HEK293 (cell line): ENCODE results near the gene OR4D11.

Experiments
- CTCF ChIA-PET: fragments of 350-600 bp; formaldehyde crosslinking; extraction: SDS; loops from one replicate; lab custom pipeline; 2021; ENCODE audit warnings: antibody characterized with exemption; lab: Yijun Ruan, JAX
- POLR2A ChIA-PET: fragments of 300-600 bp; formaldehyde crosslinking; extraction: SDS; loops from one replicate; lab custom pipeline; 2020; ENCODE audit warnings: antibody characterized with exemption, inconsistent platforms; lab: Yijun Ruan, JAX
- H3K27ac ChIP-seq: fragments of 200-500 bp; sonication (Bioruptor generic); 2 replicates; pipeline ENCODE4 v1.5.1; 2014; ENCODE audit warnings: low read depth, low read length, control low read depth, inconsistent platforms; ENCODE audit errors: extremely low read depth
- H3K36me3 ChIP-seq, 2 experiments: fragments of 200-500 bp in 1 of 2; sonication (Bioruptor generic) in 1 of 2; 1 replicate in 1 of 2; 2 replicates in 1 of 2; pipeline ENCODE4 v1.5.1; 2014 to 2017; ENCODE audit warnings: inconsistent platforms in 2 of 2, low read length in 2 of 2; ENCODE audit not compliant: control insufficient read depth in 2 of 2, insufficient read depth in 1 of 2
- H3K4me1 ChIP-seq: fragments of 200-500 bp; sonication (Bioruptor generic); 2 replicates; pipeline ENCODE4 v1.5.1; 2014; ENCODE audit warnings: mild to moderate bottlenecking, low read length, inconsistent platforms; ENCODE audit not compliant: control insufficient read depth, insufficient read depth
- H3K4me3 ChIP-seq: 2 replicates; pipeline ENCODE4 v1.5.1; 2011; ENCODE audit warnings: low read depth, mild to moderate bottlenecking, control low read depth, low read length, moderate library complexity
- H3K9me3 ChIP-seq: fragments of 200-500 bp; sonication (Bioruptor generic); 2 replicates; pipeline ENCODE4 v1.5.1; 2014; ENCODE audit warnings: low read depth, low read length, inconsistent platforms; ENCODE audit not compliant: control insufficient read depth, insufficient read depth
- BCL11A ChIP-seq: fragments of 450-650 bp; formaldehyde crosslinking; IDR thresholded peaks from 2 replicates; pipeline ENCODE4 v1.5.1; 2016; ENCODE audit warnings: low read depth, missing biosample characterization, missing genetic modification characterization
- KLF8 ChIP-seq: fragments of 450-650 bp; formaldehyde crosslinking; IDR thresholded peaks from 2 replicates; pipeline ENCODE4 v1.5.1; 2016; ENCODE audit warnings: missing biosample characterization, missing genetic modification characterization
- SP3 ChIP-seq: fragments of 450-650 bp; formaldehyde crosslinking; IDR thresholded peaks from 2 replicates; pipeline ENCODE4 v1.5.1; 2016; ENCODE audit warnings: missing biosample characterization, missing genetic modification characterization
- YY1 ChIP-seq: fragments of 450-650 bp; formaldehyde crosslinking; IDR thresholded peaks from 2 replicates; pipeline ENCODE4 v1.5.1; 2018; ENCODE audit warnings: missing biosample characterization, missing genetic modification characterization
- ZBTB8A ChIP-seq: fragments of 450-650 bp; formaldehyde crosslinking; IDR thresholded peaks from 2 replicates; pipeline ENCODE4 v1.5.1; 2016; ENCODE audit warnings: missing biosample characterization, missing genetic modification characterization
- ZFP3 ChIP-seq: fragments of 450-650 bp; formaldehyde crosslinking; IDR thresholded peaks from 2 replicates; pipeline ENCODE4 v1.5.1; 2016; ENCODE audit warnings: low read depth, missing biosample characterization, missing genetic modification characterization
- ZNF138 ChIP-seq: fragments of 450-650 bp; formaldehyde crosslinking; IDR thresholded peaks from 2 replicates; pipeline ENCODE4 v1.5.1; 2016; ENCODE audit warnings: missing biosample characterization, missing genetic modification characterization, borderline replicate concordance
- ZNF174 ChIP-seq: fragments of 450-650 bp; formaldehyde crosslinking; IDR thresholded peaks from 2 replicates; pipeline ENCODE4 v1.5.0; 2017; ENCODE audit warnings: missing biosample characterization, mild to moderate bottlenecking, missing genetic modification characterization
- ZNF221 ChIP-seq: fragments of 450-650 bp; formaldehyde crosslinking; IDR thresholded peaks from 2 replicates; pipeline ENCODE4 v1.5.1; 2017; ENCODE audit warnings: missing biosample characterization, missing genetic modification characterization, borderline replicate concordance
- ZNF248 ChIP-seq: fragments of 450-650 bp; formaldehyde crosslinking; IDR thresholded peaks from 2 replicates; pipeline ENCODE4 v1.5.1; 2017; ENCODE audit warnings: missing biosample characterization, missing genetic modification characterization
- ZNF350 ChIP-seq: fragments of 450-650 bp; formaldehyde crosslinking; IDR thresholded peaks from 2 replicates; pipeline ENCODE4 v1.5.0; 2017; ENCODE audit warnings: missing biosample characterization, mild to moderate bottlenecking, missing genetic modification characterization
- ZNF394 ChIP-seq: fragments of 450-650 bp; formaldehyde crosslinking; IDR thresholded peaks from 2 replicates; pipeline ENCODE4 v1.5.1; 2016; ENCODE audit warnings: missing biosample characterization, missing genetic modification characterization, mild to moderate bottlenecking, moderate library complexity, borderline replicate concordance
- ZNF416 ChIP-seq: fragments of 450-650 bp; formaldehyde crosslinking; IDR thresholded peaks from 2 replicates; pipeline ENCODE4 v1.5.1; 2016; ENCODE audit warnings: missing biosample characterization, missing genetic modification characterization
- ZNF423 ChIP-seq: fragments of 450-650 bp; formaldehyde crosslinking; IDR thresholded peaks from 2 replicates; pipeline ENCODE4 v1.5.1; 2016; ENCODE audit warnings: missing biosample characterization, missing genetic modification characterization
- ZNF529 ChIP-seq: fragments of 450-650 bp; formaldehyde crosslinking; IDR thresholded peaks from 2 replicates; pipeline ENCODE4 v1.5.1; 2017; ENCODE audit warnings: missing genetic modification characterization, missing biosample characterization; ENCODE audit not compliant: insufficient replicate concordance
- ZNF621 ChIP-seq: fragments of 450-650 bp; formaldehyde crosslinking; IDR thresholded peaks from 2 replicates; pipeline ENCODE4 v1.5.1; 2017; ENCODE audit warnings: missing biosample characterization, missing genetic modification characterization
- ZNF76 ChIP-seq: fragments of 450-650 bp; formaldehyde crosslinking; IDR thresholded peaks from 2 replicates; pipeline ENCODE4; 2016; ENCODE audit warnings: low read depth, missing biosample characterization, missing genetic modification characterization, borderline replicate concordance
- ZSCAN23 ChIP-seq: fragments of 450-650 bp; formaldehyde crosslinking; IDR thresholded peaks from 2 replicates; pipeline ENCODE4 v1.5.1; 2016; ENCODE audit warnings: missing biosample characterization, missing genetic modification characterization
- TF ChIP-seq, protein P1 (sequence below): sonication (generic); formaldehyde crosslinking; IDR thresholded peaks from 2 replicates; pipeline ENCODE4 v1.8.1; 2022; ENCODE audit warnings: mild to moderate bottlenecking, moderate library complexity, missing genetic modification reagents
- TF ChIP-seq, protein P2 (sequence below): fragments of 450-650 bp; formaldehyde crosslinking; IDR thresholded peaks from 2 replicates; pipeline ENCODE4 v1.5.1; 2016; ENCODE audit warnings: missing biosample characterization, missing genetic modification characterization
- TF ChIP-seq, protein P3 (sequence below): fragments of 450-650 bp; formaldehyde crosslinking; IDR thresholded peaks from 2 replicates; pipeline ENCODE4 v1.5.1; 2016; ENCODE audit warnings: missing biosample characterization, missing genetic modification characterization
- TF ChIP-seq, protein P4 (sequence below): fragments of 450-650 bp; formaldehyde crosslinking; IDR thresholded peaks from 2 replicates; pipeline ENCODE4 v1.5.1; 2017; ENCODE audit warnings: missing biosample characterization, missing genetic modification characterization
- TF ChIP-seq, protein P5 (sequence below): fragments of 450-650 bp; formaldehyde crosslinking; IDR thresholded peaks from 2 replicates; pipeline ENCODE4 v1.5.1; 2016; ENCODE audit warnings: missing biosample characterization, missing genetic modification characterization
- TF ChIP-seq, protein P6 (sequence below): fragments of 450-650 bp; formaldehyde crosslinking; IDR thresholded peaks from 2 replicates; pipeline ENCODE4 v1.5.1; 2016; ENCODE audit warnings: missing biosample characterization, missing genetic modification characterization

The OR4D11 gene

DNA sequence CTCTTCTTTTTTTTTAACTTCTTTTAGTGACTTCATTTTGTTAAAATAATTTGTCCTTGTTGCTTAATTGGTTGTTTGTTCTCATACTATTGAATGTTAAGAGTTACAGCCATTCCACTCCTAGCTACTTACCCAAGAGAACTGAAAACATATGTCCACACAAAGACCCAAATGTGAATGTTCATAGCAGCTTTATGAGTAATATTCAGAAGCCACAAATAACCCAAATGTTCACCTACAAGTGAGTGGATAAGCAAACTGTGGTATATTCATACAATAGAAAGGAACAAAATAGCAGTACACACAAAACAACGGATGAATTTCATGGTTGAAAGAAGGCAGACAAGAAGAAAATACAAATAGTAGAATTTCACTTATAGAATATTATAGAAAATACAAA is 1.4 kb upstream of the OR4D11 start (continued):
- TF ChIP-seq SP3 (tag by site-specific recombination) (no peak), ZNF350 (tag by site-specific recombination) (no peak), ZNF248 (no peak), ZSCAN23 (tag by site-specific recombination) (no peak)
- TF ChIP-seq, protein P1, sequence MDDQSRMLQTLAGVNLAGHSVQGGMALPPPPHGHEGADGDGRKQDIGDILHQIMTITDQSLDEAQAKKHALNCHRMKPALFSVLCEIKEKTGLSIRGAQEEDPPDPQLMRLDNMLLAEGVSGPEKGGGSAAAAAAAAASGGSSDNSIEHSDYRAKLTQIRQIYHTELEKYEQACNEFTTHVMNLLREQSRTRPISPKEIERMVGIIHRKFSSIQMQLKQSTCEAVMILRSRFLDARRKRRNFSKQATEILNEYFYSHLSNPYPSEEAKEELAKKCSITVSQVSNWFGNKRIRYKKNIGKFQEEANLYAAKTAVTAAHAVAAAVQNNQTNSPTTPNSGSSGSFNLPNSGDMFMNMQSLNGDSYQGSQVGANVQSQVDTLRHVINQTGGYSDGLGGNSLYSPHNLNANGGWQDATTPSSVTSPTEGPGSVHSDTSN, result no peak
- TF ChIP-seq, protein P2, sequence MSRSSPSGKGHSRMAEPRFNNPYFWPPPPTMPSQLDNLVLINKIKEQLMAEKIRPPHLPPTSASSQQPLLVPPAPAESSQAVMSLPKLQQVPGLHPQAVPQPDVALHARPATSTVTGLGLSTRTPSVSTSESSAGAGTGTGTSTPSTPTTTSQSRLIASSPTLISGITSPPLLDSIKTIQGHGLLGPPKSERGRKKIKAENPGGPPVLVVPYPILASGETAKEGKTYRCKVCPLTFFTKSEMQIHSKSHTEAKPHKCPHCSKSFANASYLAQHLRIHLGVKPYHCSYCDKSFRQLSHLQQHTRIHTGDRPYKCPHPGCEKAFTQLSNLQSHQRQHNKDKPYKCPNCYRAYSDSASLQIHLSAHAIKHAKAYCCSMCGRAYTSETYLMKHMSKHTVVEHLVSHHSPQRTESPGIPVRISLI (tag by site-specific recombination), result no peak
- TF ChIP-seq, protein P3, sequence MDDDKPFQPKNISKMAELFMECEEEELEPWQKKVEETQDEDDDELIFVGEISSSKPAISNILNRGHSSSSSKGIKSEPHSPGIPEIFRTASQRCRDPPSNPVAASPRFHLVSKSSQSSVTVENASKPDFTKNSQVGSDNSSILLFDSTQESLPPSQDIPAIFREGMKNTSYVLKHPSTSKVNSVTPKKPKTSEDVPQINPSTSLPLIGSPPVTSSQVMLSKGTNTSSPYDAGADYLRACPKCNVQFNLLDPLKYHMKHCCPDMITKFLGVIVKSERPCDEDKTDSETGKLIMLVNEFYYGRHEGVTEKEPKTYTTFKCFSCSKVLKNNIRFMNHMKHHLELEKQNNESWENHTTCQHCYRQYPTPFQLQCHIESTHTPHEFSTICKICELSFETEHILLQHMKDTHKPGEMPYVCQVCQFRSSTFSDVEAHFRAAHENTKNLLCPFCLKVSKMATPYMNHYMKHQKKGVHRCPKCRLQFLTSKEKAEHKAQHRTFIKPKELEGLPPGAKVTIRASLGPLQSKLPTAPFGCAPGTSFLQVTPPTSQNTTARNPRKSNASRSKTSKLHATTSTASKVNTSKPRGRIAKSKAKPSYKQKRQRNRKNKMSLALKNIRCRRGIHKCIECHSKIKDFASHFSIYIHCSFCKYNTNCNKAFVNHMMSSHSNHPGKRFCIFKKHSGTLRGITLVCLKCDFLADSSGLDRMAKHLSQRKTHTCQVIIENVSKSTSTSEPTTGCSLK (tag by site-specific recombination), result no peak

DNA sequence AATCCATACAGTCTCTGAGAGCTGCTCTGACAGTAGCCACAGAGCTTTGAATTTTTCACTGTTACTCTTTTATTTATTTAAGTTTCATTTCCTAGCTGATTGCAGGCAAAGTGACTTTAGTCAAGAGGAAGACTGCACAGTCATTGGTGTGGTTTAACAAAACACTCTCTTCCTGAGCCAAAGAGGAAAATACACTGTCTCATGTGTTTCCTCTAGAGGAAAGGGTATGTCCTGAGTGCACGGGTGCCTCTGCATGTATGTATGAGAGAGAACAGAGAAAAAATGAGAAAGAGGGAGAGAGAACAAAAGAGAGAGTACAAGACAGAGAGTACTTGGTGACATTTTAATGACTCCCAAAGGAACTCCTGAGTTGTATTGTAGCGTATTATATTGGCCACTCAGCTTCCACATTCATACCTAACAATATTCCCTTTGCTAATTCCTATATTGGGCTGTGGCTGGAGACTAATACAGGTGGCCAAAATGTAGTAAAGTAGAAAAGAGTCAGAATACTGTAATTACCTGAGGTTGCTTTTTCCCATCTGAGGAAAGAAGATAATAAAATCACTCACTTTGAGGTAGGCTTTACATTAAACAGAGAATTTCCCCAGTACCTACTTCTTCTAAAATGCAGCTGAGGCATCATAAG is 7.7 kb downstream of the OR4D11 start, which contains the start of gene OR4D9:
Gene OR4D9, plus strand, starts transcription at position 599 of the 649 bp plus-strand sequence. CDS start 3,374 bp downstream, outside the sequence.
- H3K36me3 ChIP-seq, result no peaks in the 10 kb centered on the region
- CTCF ChIA-PET, result interaction anchor here (0.6 kb wide), 1 partner anchor 216 kb away, joined by 3 read pairs; no protein-coding TSS in a partner anchor
- POLR2A ChIA-PET, result no interaction called here
- H3K9me3 ChIP-seq, result no peaks in the 10 kb centered on the region
- H3K4me1 ChIP-seq, result no peaks in the 10 kb centered on the region
- no peak within 1 kb of the TSS for H3K27ac ChIP-seq
- H3K4me3 ChIP-seq, result no peak within 1 kb of the TSS
- TF ChIP-seq ZNF416, result no peak
- no peak for TF ChIP-seq ZNF221 (tag by site-specific recombination)
- TF ChIP-seq KLF8, result no peak
- TF ChIP-seq ZNF394 (tag by site-specific recombination), result no peak
- no peak for TF ChIP-seq ZNF138 (tag by site-specific recombination)
- TF ChIP-seq, protein P4, sequence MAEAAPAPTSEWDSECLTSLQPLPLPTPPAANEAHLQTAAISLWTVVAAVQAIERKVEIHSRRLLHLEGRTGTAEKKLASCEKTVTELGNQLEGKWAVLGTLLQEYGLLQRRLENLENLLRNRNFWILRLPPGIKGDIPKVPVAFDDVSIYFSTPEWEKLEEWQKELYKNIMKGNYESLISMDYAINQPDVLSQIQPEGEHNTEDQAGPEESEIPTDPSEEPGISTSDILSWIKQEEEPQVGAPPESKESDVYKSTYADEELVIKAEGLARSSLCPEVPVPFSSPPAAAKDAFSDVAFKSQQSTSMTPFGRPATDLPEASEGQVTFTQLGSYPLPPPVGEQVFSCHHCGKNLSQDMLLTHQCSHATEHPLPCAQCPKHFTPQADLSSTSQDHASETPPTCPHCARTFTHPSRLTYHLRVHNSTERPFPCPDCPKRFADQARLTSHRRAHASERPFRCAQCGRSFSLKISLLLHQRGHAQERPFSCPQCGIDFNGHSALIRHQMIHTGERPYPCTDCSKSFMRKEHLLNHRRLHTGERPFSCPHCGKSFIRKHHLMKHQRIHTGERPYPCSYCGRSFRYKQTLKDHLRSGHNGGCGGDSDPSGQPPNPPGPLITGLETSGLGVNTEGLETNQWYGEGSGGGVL (tag by site-specific recombination), result no peak
- no peak for TF ChIP-seq BCL11A (tag by site-specific recombination)
- TF ChIP-seq, protein P5, sequence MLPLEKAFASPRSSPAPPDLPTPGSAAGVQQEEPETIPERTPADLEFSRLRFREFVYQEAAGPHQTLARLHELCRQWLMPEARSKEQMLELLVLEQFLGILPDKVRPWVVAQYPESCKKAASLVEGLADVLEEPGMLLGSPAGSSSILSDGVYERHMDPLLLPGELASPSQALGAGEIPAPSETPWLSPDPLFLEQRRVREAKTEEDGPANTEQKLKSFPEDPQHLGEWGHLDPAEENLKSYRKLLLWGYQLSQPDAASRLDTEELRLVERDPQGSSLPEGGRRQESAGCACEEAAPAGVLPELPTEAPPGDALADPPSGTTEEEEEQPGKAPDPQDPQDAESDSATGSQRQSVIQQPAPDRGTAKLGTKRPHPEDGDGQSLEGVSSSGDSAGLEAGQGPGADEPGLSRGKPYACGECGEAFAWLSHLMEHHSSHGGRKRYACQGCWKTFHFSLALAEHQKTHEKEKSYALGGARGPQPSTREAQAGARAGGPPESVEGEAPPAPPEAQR (tag by site-specific recombination), result no peak
- no peak for TF ChIP-seq ZNF350 (tag by site-specific recombination)
- TF ChIP-seq, protein P6, sequence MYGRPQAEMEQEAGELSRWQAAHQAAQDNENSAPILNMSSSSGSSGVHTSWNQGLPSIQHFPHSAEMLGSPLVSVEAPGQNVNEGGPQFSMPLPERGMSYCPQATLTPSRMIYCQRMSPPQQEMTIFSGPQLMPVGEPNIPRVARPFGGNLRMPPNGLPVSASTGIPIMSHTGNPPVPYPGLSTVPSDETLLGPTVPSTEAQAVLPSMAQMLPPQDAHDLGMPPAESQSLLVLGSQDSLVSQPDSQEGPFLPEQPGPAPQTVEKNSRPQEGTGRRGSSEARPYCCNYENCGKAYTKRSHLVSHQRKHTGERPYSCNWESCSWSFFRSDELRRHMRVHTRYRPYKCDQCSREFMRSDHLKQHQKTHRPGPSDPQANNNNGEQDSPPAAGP (tag by site-specific recombination), result no peak
- no peak for TF ChIP-seq ZNF529 (tag by site-specific recombination)
- TF ChIP-seq YY1 (tag by site-specific recombination), result no peak
- no peak for TF ChIP-seq ZBTB8A
- TF ChIP-seq ZNF423 (tag by site-specific recombination), result no peak
- TF ChIP-seq ZNF621, result no peak
- no peak for TF ChIP-seq ZFP3
- TF ChIP-seq ZNF76, result no peak
- TF ChIP-seq ZNF174 (tag by site-specific recombination), result no peak
